OCI-LY3 (cell line): Measurements from ENCODE around the gene MBOAT1.

ENCODE experiments used
- H2AFZ ChIP-seq: fragments of 200-600, 300-600 bp; shearing (Covaris generic); 2 replicates; pipeline ENCODE4 v1.6.0; 2014; ENCODE audit warnings: antibody characterized with exemption, low read depth, low read length
- H3K27ac ChIP-seq: fragments of 200-600, 300-600 bp; sonication (generic); 2 replicates; pipeline ENCODE4 v1.5.1; 2014; ENCODE audit warnings: mild to moderate bottlenecking, low read length, moderate library complexity, mixed read lengths
- H3K27me3 ChIP-seq: fragments of 200-600, 300-600 bp; sonication (generic); 2 replicates; pipeline ENCODE4 v1.6.1; 2014; ENCODE audit warnings: low read depth, low read length, mixed read lengths
- H3K36me3 ChIP-seq: fragments of 200-600, 300-600 bp; sonication (generic); replicated peaks from 2 replicates; pipeline ENCODE3; 2014; ENCODE audit warnings: low read depth, low read length, mixed read lengths
- H3K4me1 ChIP-seq: fragments of 300-600, 200-600 bp; sonication (generic); 2 replicates; pipeline ENCODE4 v1.6.1; 2014; ENCODE audit warnings: low read length, mixed read lengths
- H3K4me2 ChIP-seq: fragments of 200-600, 300-600 bp; sonication (generic); 2 replicates; pipeline ENCODE4 v1.6.1; 2014; ENCODE audit warnings: low read length, mixed read lengths
- H3K4me3 ChIP-seq: fragments of 300-600, 200-600 bp; sonication (generic); 2 replicates; pipeline ENCODE4 v1.5.1; 2014; ENCODE audit warnings: antibody characterized with exemption, mild to moderate bottlenecking, low read length, moderate library complexity
- H3K79me2 ChIP-seq: fragments of 300-600, 200-600 bp; shearing (Covaris generic); 2 replicates; pipeline ENCODE4 v1.6.1; 2014; ENCODE audit warnings: mild to moderate bottlenecking, low read length, mixed read lengths
- H3K9ac ChIP-seq: fragments of 300-600, 200-600 bp; shearing (Covaris generic); 2 replicates; pipeline ENCODE4 v1.6.0; 2014; ENCODE audit warnings: mild to moderate bottlenecking, low read length, moderate library complexity
- H3K9me3 ChIP-seq: fragments of 200-600, 300-600 bp; shearing (Covaris generic); 2 replicates; pipeline ENCODE4 v1.6.1; 2014; ENCODE audit warnings: low read length, mixed read lengths; ENCODE audit not compliant: insufficient read depth
- H4K20me1 ChIP-seq: fragments of 200-600, 300-600 bp; sonication (generic); 2 replicates; pipeline ENCODE4 v1.6.1; 2016; ENCODE audit warnings: low read length, mixed read lengths; ENCODE audit not compliant: insufficient read depth
- CTCF ChIP-seq: fragments of 200-600, 300-600 bp; sonication (generic); IDR thresholded peaks from 2 replicates; pipeline ENCODE4 v1.5.1; 2014; ENCODE audit warnings: antibody characterized with exemption, low read length, low read depth
- EZH2phosphoT487 ChIP-seq: fragments of 200-600 bp; shearing (Covaris generic); IDR thresholded peaks from 2 replicates; pipeline ENCODE4 v1.6.1; 2018; ENCODE audit warnings: antibody characterized with exemption, mixed run types, low read depth

The MBOAT1 gene

GRCh38 chr6:20170455-20171148, 41.7 kb downstream of the MBOAT1 start:
- H3K4me1 ChIP-seq, result no peaks in the 10 kb centered on the region
- no peak overlapping the region for H3K27ac ChIP-seq
- no peak overlapping the region for H3K4me2 ChIP-seq
- no peak overlapping the region for H3K4me3 ChIP-seq
- H3K9ac ChIP-seq, result no peak overlapping the region
- H2AFZ ChIP-seq, result no peak overlapping the region
- H3K79me2 ChIP-seq, result no peaks in the 10 kb centered on the region
- H3K27me3 ChIP-seq, result no peaks in the 10 kb centered on the region
- no peaks in the 10 kb centered on the region for H4K20me1 ChIP-seq
- H3K9me3 ChIP-seq, result no peaks in the 10 kb centered on the region
- no peaks in the 10 kb centered on the region for H3K36me3 ChIP-seq
- no peak for TF ChIP-seq CTCF
- no peak for TF ChIP-seq EZH2phosphoT487

DNA sequence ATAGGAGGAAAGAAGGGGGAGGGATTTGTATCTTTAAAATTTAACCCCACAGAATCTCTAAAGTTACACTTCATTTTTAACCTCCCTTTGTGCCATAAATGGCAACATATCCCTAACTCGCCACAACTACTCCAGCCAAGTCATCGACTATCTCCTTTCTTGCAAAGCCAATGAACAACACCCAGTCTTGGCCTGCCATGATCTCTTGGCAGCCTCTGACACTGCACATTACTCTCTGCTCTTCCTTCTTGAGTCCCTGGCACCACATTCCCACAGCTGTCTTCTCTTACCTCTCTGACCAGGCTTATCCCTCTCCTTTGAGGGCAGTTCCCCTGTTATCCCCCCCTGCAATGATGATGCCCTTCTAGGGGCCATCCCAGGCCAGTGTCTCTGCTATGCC, 42.5 kb downstream of the MBOAT1 start:
- no peak for TF ChIP-seq EZH2phosphoT487
- no peak for TF ChIP-seq CTCF
- no peak overlapping the region for H2AFZ ChIP-seq
- no peak overlapping the region for H3K9ac ChIP-seq
- H3K27ac ChIP-seq, result no peak overlapping the region
- H3K4me1 ChIP-seq, result no peaks in the 10 kb centered on the region
- H3K79me2 ChIP-seq, result no peaks in the 10 kb centered on the region
- no peak overlapping the region for H3K4me2 ChIP-seq
- no peaks in the 10 kb centered on the region for H3K36me3 ChIP-seq
- H3K9me3 ChIP-seq, result no peaks in the 10 kb centered on the region
- no peaks in the 10 kb centered on the region for H4K20me1 ChIP-seq
- H3K27me3 ChIP-seq, result no peaks in the 10 kb centered on the region
- no peak overlapping the region for H3K4me3 ChIP-seq

- H2AFZ ChIP-seq, result no peak overlapping the region
- H4K20me1 ChIP-seq, result no peaks in the 10 kb centered on the region
- H3K27ac ChIP-seq, result no peak overlapping the region
- no peaks in the 10 kb centered on the region for H3K4me1 ChIP-seq
- TF ChIP-seq EZH2phosphoT487 (no peak), CTCF (no peak)
- H3K4me3 ChIP-seq, result no peak overlapping the region
- H3K4me2 ChIP-seq, result no peak overlapping the region
- H3K36me3 ChIP-seq, result no peaks in the 10 kb centered on the region
- H3K79me2 ChIP-seq, result no peaks in the 10 kb centered on the region
- H3K9ac ChIP-seq, result no peak overlapping the region
- no peaks in the 10 kb centered on the region for H3K27me3 ChIP-seq
- H3K9me3 ChIP-seq, result no peaks in the 10 kb centered on the region
Measured at GRCh38 chr6:20169119-20169557, 43.1 kb downstream of the MBOAT1 start.

- Histone ChIP-seq H2AFZ (no peak overlapping the region), H3K9me3 (no peaks in the 10 kb centered on the region), H3K4me1 (no peaks in the 10 kb centered on the region), H3K27me3 (no peaks in the 10 kb centered on the region), H3K27ac (no peak overlapping the region), H3K36me3 (no peaks in the 10 kb centered on the region), H3K9ac (no peak overlapping the region), H3K4me3 (no peak overlapping the region), H3K79me2 (no peaks in the 10 kb centered on the region), H4K20me1 (no peaks in the 10 kb centered on the region), H3K4me2 (no peak overlapping the region)
- no peak for TF ChIP-seq CTCF
- no peak for TF ChIP-seq EZH2phosphoT487
Measured at GRCh38 chr6:20168690-20169089, 43.6 kb downstream of the MBOAT1 start.
